GM23248 (cell line): Measurements from ENCODE around the gene STIL.

ENCODE experiments used
- EZH2 ChIP-seq: fragments of 200-600 bp; sonication (generic); IDR thresholded peaks from 2 replicates; pipeline ENCODE4 v1.6.1; 2018; ENCODE audit warnings: antibody characterized with exemption, mild to moderate bottlenecking; ENCODE audit not compliant: insufficient read depth, poor library complexity, severe bottlenecking
- EZH2phosphoT487 ChIP-seq: fragments of 200-600 bp; sonication (generic); IDR thresholded peaks from 2 replicates; pipeline ENCODE4 v1.6.1; 2018; ENCODE audit warnings: antibody characterized with exemption, moderate library complexity, mild to moderate bottlenecking, low read depth; ENCODE audit not compliant: insufficient read depth

DNA sequence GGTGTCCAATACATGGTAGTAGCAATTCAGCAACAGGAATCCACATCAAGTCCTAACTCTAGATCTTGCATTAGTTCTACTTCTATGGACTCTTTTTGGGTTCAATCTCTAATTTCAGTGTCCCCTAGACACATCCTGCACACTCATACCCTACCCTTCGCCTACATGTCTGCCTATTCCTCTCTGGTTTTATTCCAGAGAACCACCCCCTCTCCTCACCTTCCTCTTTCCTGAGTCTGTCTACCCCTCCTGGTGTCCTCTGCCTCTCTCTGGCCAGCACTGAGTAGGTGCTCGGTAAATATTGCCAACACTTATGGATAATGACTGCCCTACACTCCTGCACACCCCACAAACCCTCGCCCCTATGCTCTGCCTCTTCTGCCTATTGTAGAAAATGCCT, 91.5 kb downstream of the STIL start:
- no peak for TF ChIP-seq EZH2
- no peak for TF ChIP-seq EZH2phosphoT487
